Transverse colon (tissue), 4 donors: Measurements from ENCODE around the gene FHAD1. TPM values are rescaled to one million over a fixed set of nuclear protein-coding genes. Genes with fewer than 3 reads are reported as not detected.

Experiments
- DNase-seq: peaks from one replicate; pipeline ENCODE4 v3.0.0-alpha.2; 2019
- H3K27ac ChIP-seq, 4 donors: fragments of 200-600 bp; sonication (generic); 2 replicates each; pipeline ENCODE4 v1.5.1; 2016 to 2018; ENCODE audit warnings: inconsistent platforms in 4 of 4
- H3K27me3 ChIP-seq: fragments of 200-600 bp; sonication (generic); 2 replicates; pipeline ENCODE4 v1.5.1; 2017; ENCODE audit warnings: inconsistent platforms
- H3K36me3 ChIP-seq, 4 donors: fragments of 200-600 bp; sonication (generic); 2 replicates each; pipeline ENCODE4 v1.5.1; 2017 to 2019; ENCODE audit warnings: inconsistent platforms in 4 of 4
- H3K4me1 ChIP-seq, 4 donors: fragments of 200-600 bp; sonication (generic); 2 replicates each; pipeline ENCODE4 v1.5.1; 2017 to 2020; ENCODE audit warnings: inconsistent platforms in 4 of 4
- H3K4me3 ChIP-seq, 4 donors: fragments of 200-600 bp; sonication (generic); 1 replicate in 1 of 4; 2 replicates in 3 of 4; pipeline versions ENCODE4 v1.5.1 to v1.6.1; 2017 to 2019; ENCODE audit warnings: inconsistent platforms in 4 of 4
- H3K9me3 ChIP-seq, 2 donors: fragments of 200-600 bp; sonication (generic); 2 replicates each; pipeline ENCODE4 v1.5.1; 2017 to 2019; ENCODE audit warnings: inconsistent platforms in 2 of 2
- CTCF ChIP-seq, 5 experiments: fragments of 200-600 bp in 3 of 5; fragments of 450-650 bp in 2 of 5; sonication (generic) in 3 of 5; IDR thresholded peaks; 1 replicate in 2 of 5; 2 replicates in 3 of 5; pipeline ENCODE4 v1.5.1; 2016 to 2017; ENCODE audit warnings: antibody characterized with exemption in 5 of 5, inconsistent platforms in 3 of 5, mild to moderate bottlenecking in 2 of 5, moderate library complexity in 1 of 5
- EP300 ChIP-seq: sonication (generic); formaldehyde crosslinking; IDR thresholded peaks from one replicate; pipeline ENCODE4 v1.6.1; 2017; ENCODE audit warnings: antibody characterized with exemption, low read depth
- POLR2A ChIP-seq: fragments of 450-650 bp; IDR thresholded peaks from one replicate; pipeline ENCODE4 v1.6.1; 2016; ENCODE audit warnings: antibody characterized with exemption, mild to moderate bottlenecking, moderate library complexity
- POLR2AphosphoS5 ChIP-seq, 3 donors: sonication (generic); formaldehyde crosslinking; IDR thresholded peaks; one replicate each; pipeline ENCODE4 v1.6.1; 2016; ENCODE audit warnings: antibody characterized with exemption in 3 of 3
- WGBS, 2 donors: methylation state at CpG; one replicate each; pipeline ENCODE4 v1.1.5; 2018; ENCODE audit warnings: low coverage in 1 of 2; 5-methylcytosine and 5-hydroxymethylcytosine counted together
- in situ Hi-C, 4 donors: fragments of 200-750 bp; cut with MboI; loops; one replicate each; pipeline versions ENCODE4 v1.15.0 to v1.15.1; 2017; ENCODE audit warnings: low sequenced_read_pairs in 3 of 4, low pct_ligation_motif_present in 1 of 4, low pct_unique_long_range_greater_than_20kb in 1 of 4
- intact Hi-C: fragments of 100-400 bp; cut with DNase I; formaldehyde crosslinking; loops from one replicate; pipeline ENCODE4 v1.15.1; 2023; ENCODE audit warnings: low total_unique reads
- total RNA-seq, 4 donors: library from RNA; depleted of rRNA; stranded (reverse); fragments of >200 nt; gene quantifications; one replicate each; pipeline ENCODE4 v1.1.0, GENCODE V29; 2016

FHAD1 gene
- total RNA-seq, 4 donors from 2014 or later = 0.75 to 0.82 TPM; not detected in 2

- intact Hi-C loops (no loop called here), in situ Hi-C loops (no loop called here)
- Histone ChIP-seq H3K36me3 (no peaks in the 10 kb centered on the region), H3K27me3 (no peaks in the 10 kb centered on the region), H3K4me3 (no peak overlapping the region), H3K4me1 (peaks cover 0 to 29% (median 11%) of the 10 kb centered on the region in 4 donors), H3K27ac (peak overlapping the region; percentile 2 to 58 (median 44)), H3K9me3 (no peaks in the 10 kb centered on the region)
- no peak for TF ChIP-seq EP300
- TF ChIP-seq CTCF (IDR thresholded peaks at IDR 0.05) = no peak
- TF ChIP-seq POLR2AphosphoS5 (IDR thresholded peaks at IDR 0.05) = no peak
- TF ChIP-seq POLR2A = no peak
- WGBS, 2 donors = 72 to 86% methylated on average over 3 to 9 of the region's 9 CpGs
- no peak for DNase-seq
These were observed 12.6 kb downstream of the FHAD1 start for GRCh38 chr1:15259622-15260007.

GRCh38 chr1:15260418-15261154 is 13.6 kb downstream of the FHAD1 start:
- H3K4me1 ChIP-seq = peaks cover 0 to 29% (median 11%) of the 10 kb centered on the region in 4 donors
- no peak for DNase-seq
- TF ChIP-seq EP300 (no peak), CTCF (IDR thresholded peaks at IDR 0.05) (no peak), POLR2A (no peak), POLR2AphosphoS5 (IDR thresholded peaks at IDR 0.05) (no peak)
- H3K27ac ChIP-seq = peak overlapping the region; percentile 17 to 58 (median 44)
- H3K27me3 ChIP-seq = no peaks in the 10 kb centered on the region
- H3K4me3 ChIP-seq = no peak overlapping the region
- intact Hi-C loops = no loop called here
- no peaks in the 10 kb centered on the region for H3K36me3 ChIP-seq
- H3K9me3 ChIP-seq = peaks cover 0 to 3% of the 10 kb centered on the region in 2 donors
- in situ Hi-C loops = no loop called here
- WGBS, 2 donors = 73 to 79% methylated on average over 11 to 12 of the region's 12 CpGs

GRCh38 chr1:15261155-15262002 is 14.4 kb downstream of the FHAD1 start:
- in situ Hi-C loops (no loop called here), intact Hi-C loops (no loop called here)
- Histone ChIP-seq H3K27me3 (no peaks in the 10 kb centered on the region), H3K9me3 (peaks cover 0 to 3% of the 10 kb centered on the region in 2 donors), H3K27ac (peak overlapping the region; percentile 13 to 58 (median 52)), H3K4me1 (peaks cover 0 to 29% (median 11%) of the 10 kb centered on the region in 4 donors), H3K4me3 (peak overlapping the region in 1 of 4 donors; percentile 7), H3K36me3 (no peaks in the 10 kb centered on the region)
- TF ChIP-seq EP300 (no peak), POLR2AphosphoS5 (IDR thresholded peaks at IDR 0.05) (peak in 1 of 3 donors; percentile 43), CTCF (IDR thresholded peaks at IDR 0.05) (no peak), POLR2A (peak; percentile 42)
- WGBS, 2 donors = 17 to 33% methylated on average over 1 to 20 of the region's 20 CpGs
- DNase-seq = peak; percentile 52

GRCh38 chr1:15262003-15262377 is 15.0 kb downstream of the FHAD1 start:
- Histone ChIP-seq H3K9me3 (peaks cover 0 to 3% of the 10 kb centered on the region in 2 donors), H3K4me1 (peaks cover 0 to 29% (median 11%) of the 10 kb centered on the region in 4 donors), H3K36me3 (no peaks in the 10 kb centered on the region), H3K27ac (peak overlapping the region; percentile 13 to 58 (median 52)), H3K4me3 (no peak overlapping the region), H3K27me3 (no peaks in the 10 kb centered on the region)
- in situ Hi-C loops (no loop called here), intact Hi-C loops (no loop called here)
- 86% methylated on average over 2 of the region's 2 CpGs; no CpG with 5 or more reads in 1 of the 2 donors for WGBS, 2 donors
- DNase-seq = no peak
- TF ChIP-seq EP300 = no peak
- TF ChIP-seq CTCF (IDR thresholded peaks at IDR 0.05) = no peak
- no peak for TF ChIP-seq POLR2AphosphoS5 (IDR thresholded peaks at IDR 0.05)
- TF ChIP-seq POLR2A = no peak
